Retinal pigment epithelial cell (primary cell): Measurements from ENCODE around the gene POU2F2.

Experiments used
- DNase-seq: peaks from one replicate; pipeline ENCODE4 v3.0.0-alpha.2; 2010; ENCODE audit warnings: low read depth
- H3K4me3 ChIP-seq: 2 replicates; pipeline ENCODE4 v1.5.1; 2011; ENCODE audit warnings: mild to moderate bottlenecking, low read length, control low read depth, moderate library complexity
- CTCF ChIP-seq: conservative IDR thresholded peaks from 2 replicates; pipeline ENCODE4 v1.5.1; 2011; ENCODE audit warnings: low read depth, low read length, control low read depth, inconsistent platforms

Gene POU2F2

GRCh38 chr19:42168206-42168605 is 36.0 kb upstream of the POU2F2 start:
- no peak overlapping the region for H3K4me3 ChIP-seq
- DNase-seq = no peak
- no peak for TF ChIP-seq CTCF

- no peak for DNase-seq
- no peak for TF ChIP-seq CTCF
These were observed 34.1 kb upstream of the POU2F2 start for GRCh38 chr19:42166316-42166715.

GRCh38 chr19:42165146-42165545 is 32.9 kb upstream of the POU2F2 start:
- no peak for TF ChIP-seq CTCF
- H3K4me3 ChIP-seq = no peak overlapping the region
- DNase-seq = no peak

More at GRCh38 chr19:42166316-42166715, 34.1 kb upstream of the POU2F2 start:
- no peak overlapping the region for H3K4me3 ChIP-seq

- no peak for TF ChIP-seq CTCF
- no peak overlapping the region for H3K4me3 ChIP-seq
- no peak for DNase-seq
These were observed 29.5 kb upstream of the POU2F2 start for GRCh38 chr19:42161616-42162263.

- no peak for DNase-seq
- H3K4me3 ChIP-seq = no peak overlapping the region
- no peak for TF ChIP-seq CTCF
These were observed 27.7 kb upstream of the POU2F2 start for GRCh38 chr19:42159942-42160341.

- no peak for TF ChIP-seq CTCF
- DNase-seq = no peak
- H3K4me3 ChIP-seq = no peak overlapping the region
These were observed 26.7 kb upstream of the POU2F2 start for GRCh38 chr19:42158926-42159325.

GRCh38 chr19:42156571-42156970 is 24.3 kb upstream of the POU2F2 start:
- no peak for TF ChIP-seq CTCF
- no peak for DNase-seq
- no peak overlapping the region for H3K4me3 ChIP-seq
